NCI-H526 treated with DMSO at 0.1 percent for 48 hours (cell line): ENCODE results near the gene FGFR2.
A peak's percentile ranks its signal among the peaks of the same experiment; 100 is the strongest.

Experiments used
- DNase-seq: peaks from one replicate; lab custom pipeline; 2025; lab: John Stamatoyannopoulos, UW

FGFR2 gene

DNA sequence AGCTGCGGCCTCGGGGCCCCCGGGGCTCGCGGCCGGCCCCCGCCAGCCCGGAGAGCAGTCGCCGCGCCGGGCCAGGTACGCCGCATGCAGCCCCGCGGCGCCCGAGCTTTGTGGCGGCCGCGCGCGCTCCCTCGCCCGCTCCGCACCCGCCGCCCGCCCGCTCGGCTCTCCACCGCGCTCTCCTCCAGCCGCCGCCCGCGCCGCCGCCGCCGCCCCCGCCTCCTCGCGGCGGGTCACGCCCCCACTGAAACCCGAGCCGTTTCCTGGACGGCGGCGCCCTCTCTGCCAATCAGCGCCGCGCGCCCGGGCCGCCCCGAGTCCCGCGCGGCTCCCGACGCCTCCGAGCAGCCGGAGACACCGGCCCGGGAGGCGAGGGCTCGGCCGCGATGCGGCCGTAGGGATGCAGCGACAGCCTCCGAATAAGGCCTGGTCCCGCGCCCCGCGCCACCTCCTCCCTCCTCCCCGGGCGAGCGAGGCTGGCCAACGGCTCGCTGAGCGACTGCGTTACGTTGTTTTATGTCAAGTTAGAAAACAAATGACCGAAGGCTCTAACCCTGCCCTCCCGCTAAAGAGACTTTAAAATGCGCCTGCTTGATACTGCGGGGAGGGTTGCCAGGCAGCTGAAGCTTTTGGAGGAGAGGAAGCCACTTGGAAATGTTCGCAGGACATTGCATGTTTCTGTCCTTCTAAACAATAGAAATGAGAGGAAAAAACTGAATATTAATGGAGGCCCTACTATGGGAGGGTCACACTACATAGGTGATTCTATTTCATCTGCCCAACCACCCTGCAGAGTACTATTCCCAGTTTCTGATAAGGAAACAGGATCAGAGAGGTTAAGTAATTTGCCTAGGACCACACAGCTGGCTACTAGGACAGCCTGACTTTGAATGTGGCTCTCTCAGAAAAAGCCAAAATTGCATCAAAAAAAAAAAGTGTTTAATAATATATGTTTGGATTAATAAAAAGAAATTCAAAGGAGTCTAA, at the start of gene FGFR2:
FGFR2 (minus strand) TSS at position 182 of the 987 bp plus-strand sequence. CDS start 4,627 bp downstream, outside the sequence.
- DNase-seq = peak; percentile 47

DNA sequence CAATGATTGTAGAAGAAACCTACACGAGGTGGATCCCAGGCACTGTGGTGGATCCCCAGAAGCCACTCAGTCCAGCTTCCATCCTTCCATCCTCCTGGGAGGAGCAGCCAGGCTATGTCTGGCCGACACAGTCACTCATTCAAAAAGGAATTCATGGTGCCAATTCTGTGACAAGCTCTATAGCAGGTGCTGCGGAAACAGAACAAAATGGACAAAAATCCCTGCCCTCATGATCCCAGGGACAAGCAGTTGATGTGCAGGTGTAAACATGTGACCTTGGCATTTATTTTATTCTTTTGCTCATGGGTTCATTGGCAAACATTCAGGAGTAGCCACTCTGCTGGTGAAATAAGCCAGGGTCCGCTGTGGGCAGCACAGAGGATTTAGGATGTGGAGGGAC, 49.2 kb upstream of the FGFR2 start:
- DNase-seq = no peak

DNA sequence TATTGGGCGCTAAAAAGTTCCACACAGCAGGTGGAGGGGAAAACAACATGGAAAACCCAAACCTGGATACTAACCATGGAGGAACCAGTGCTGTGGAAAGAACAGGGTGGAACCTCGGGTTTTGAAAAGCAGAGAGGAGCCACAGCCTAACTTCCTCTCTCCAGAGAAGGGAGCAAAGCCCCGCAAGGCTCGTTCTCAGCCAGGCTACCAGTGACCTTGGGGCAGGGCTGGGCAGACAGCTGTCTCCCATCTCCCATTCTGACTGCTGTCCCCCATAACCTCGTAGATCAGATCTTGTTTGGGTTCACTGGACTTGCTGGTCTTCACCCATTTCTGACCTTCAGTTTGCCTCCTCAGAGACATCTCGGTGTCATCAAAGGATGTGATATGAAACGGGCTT, 47.5 kb upstream of the FGFR2 start:
- DNase-seq = no peak

DNA sequence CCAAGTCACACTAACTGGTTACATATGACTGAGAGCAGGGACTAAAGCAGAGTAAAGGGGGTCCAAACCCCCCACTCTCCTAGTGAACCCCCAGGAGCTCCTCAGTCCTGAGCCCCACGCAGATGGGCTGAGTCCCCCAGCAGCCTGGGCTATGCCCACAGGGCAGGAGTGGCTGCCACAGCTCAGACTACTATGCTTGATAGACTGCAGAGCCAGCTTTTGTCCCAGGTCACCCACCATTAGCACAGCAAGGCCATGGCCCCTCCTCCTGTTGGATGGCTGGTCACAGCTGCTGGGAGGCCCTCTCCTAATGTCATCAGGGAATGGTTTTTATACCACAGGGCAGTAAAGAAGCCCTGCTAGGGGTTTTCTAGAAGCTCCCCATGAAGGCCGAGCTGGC, 46.3 kb upstream of the FGFR2 start:
- no peak for DNase-seq

DNA sequence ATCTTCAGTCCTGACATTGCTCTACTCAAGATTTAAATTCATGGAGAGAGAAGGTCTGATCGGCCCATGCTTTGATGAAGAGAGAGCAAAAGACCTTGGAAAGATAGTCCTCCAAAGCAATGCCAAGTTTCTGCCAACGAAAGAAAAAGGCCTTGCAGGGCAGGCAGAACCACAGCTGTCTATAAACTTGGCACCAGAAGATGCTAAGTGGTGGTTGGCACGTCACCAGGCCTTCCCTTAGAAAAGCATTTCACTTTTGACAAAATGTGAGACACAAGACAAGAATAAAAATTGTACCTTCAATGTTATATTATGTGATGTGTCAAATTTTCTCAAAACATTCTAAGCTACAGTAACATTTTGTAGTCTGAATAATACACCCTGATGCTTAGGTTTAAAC, 42.0 kb upstream of the FGFR2 start:
- no peak for DNase-seq

DNA sequence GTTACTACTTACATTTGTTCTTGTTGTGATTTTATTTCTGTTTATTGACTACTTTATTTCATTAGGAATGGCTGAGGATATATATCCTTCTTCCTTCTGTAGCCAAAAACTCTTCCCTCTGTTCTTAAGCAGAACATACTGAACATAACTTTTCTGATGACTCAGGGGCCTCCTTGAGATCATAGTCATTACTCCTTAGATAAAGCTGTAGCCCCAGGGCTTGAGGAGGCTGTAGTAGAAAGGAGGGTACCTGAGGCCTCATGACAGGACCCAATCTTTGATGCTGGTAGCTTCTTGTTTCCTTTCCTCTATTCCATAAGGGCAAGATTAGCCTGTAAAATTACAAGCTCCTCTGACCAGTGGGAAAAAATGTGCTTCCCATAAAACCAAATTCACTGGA, 41.2 kb upstream of the FGFR2 start:
- DNase-seq = no peak

DNA sequence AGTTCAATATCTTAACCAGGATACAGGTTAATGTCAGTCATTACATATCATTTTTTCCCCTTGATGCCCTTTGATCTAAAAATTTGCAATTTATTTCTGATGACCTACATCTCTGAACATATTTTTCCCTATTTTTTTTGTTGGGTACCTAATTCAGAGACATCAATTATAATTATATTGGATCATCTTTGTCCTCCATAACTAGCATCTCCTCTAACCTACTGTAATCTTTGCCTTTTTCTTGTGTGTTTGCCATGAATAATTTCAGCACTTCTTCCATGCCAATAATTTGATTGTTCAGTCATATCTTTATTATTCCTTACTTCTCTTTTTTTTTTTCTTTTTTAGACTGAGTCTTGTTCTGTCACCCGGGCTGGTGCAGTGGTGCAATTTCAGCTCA, 39.2 kb upstream of the FGFR2 start:
- DNase-seq = no peak

DNA sequence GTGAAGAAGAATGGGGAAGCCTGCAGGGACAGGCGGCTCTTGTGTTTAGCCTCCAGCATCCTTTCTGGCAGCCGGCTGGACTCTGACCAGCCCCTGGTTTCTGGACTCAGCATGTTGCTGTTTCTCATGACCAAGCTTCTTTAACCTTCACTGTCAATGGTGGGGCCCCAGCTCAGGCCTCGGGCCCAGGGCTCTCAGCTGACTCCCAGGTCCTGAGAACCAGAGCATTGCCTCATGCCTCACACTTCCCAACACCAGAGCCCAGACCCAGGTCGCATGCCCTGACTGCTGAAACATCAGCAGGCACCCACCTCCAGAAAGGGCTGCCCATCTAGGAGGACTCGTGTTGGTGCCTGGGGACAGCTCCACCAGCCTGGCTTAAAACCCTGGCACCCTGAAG, 34.8 kb upstream of the FGFR2 start:
- DNase-seq = no peak

DNA sequence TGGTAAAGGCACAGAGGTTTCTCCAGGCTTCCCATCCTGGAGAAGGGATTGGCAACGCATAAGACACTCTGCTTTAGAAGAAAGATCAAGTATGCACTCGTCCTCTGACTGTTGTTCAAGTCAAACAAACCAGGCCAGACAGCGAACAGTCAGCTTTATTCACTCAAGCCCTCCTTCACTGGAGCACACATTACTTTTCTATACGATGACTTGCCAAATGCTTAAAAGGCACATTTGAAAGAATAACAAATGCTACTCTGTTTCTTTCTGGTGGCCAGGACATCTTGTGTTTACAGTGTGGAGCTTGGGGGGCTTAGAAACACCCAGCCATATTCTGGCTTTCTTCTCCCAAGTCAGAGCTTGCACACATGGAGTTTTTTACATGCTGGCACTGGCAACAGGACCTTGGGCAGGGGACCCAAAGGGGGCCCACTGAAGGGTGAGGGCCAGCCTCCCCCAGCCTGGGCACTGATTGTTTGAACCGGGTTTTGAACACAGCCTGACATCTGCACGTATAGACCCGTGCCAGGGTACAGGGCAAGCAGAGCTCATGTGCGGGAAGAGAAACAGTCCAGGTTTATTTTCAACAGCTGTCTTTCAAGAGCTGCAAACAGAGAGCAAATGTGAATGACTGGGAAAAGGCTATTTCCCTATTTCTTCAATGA, 33.3 kb upstream of the FGFR2 start:
- no peak for DNase-seq

DNA sequence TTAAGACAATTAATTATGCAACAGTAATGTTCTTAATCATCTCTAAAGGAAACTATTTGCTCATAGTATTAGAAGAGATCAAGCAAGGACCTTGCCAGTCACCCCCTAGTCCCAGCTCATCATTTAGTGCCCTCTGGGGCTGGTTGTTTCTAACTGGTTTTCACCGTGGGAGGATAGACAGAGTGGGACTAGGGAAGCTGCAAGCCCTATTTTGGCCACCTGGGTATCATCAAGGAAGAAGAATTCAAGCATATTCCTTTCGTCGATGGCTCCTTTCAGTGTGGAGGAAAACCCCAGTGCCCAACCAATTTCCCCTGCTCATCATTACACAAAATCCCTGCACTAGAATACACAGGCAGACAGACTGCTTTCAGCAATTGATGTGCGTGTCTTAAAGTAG, 30.6 kb upstream of the FGFR2 start:
- DNase-seq = no peak

DNA sequence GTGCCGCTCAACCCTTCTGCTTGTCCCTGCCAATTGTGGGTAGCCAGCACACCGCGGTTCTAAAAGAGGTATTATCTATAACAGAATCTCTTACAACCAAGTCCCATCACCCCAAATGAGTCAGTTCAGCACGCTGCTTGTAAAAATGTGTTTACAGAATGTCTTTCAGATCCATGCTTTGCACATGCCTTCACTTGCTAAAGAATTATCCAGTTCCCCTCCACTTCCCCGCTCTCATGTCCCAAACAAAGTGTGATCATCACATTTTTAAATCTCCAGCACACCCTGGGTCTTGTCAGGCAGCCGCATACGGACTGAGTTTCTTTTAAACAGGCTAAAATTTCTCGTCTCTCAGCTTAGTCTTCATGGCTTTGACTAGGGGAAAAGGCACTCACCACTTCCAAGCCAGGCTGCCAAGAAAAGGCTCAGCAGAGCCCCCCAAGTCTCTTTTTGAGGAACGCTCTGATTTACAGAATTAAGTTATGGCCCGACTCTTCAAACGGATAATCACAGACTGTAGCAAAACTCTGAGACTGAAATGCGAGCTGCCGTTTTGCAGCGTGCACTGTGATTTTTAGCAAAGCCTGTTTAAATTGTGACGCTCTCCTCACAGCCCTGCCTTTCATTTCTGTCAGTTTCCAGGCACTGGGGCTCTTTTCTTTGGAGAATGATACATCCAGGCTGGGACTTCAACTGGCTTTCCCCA, 29.8 kb upstream of the FGFR2 start:
- no peak for DNase-seq

DNA sequence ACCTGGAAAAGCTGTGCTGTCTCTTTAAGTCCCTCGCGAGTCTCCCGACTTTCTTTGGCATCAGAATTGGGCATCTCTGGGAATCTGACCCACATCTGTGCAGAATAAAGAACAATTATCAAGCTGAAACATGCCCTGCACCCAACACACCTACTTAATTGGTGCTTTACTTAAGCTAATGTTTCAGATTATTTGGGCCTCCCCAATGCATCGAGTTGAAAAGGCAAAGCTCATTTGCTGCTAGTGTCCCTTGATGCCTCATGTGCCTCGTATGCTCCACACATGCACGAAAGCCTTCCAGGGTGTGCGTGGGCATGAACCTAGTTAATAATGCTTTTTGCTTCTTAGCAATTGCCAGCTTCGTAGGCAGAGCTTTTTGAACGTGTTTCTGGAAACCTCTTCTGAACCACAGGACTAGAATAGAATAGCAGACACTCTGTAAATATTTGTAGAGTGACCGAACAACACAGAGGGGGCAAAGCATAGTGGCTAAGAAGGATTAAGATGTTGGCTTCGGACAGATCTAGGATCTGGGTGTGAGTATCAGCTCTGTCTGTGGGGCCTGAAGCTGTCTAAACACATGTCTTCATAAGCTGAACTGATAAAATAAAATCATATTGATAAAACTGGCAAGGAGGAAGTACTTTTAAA, 26.7 kb upstream of the FGFR2 start:
- no peak for DNase-seq

DNA sequence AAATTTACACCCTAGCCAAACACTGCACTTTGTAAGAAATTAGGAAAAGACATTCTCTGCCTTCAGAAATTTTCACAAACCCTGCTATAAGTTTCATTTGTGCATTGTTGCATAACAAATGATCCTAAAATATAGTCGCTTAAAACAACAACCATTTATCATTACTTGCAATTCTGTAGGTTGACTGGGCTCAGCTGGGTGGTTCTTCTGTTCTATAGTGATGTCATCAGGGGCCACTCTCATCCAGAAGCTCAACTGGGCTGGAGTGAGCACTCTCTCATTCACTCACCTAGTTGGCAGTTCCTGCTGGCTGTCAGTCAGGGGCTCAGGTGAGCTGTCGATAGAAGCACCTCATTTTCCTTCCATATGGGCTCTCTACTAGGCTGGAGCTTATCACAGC, 20.7 kb upstream of the FGFR2 start:
- DNase-seq = no peak

DNA sequence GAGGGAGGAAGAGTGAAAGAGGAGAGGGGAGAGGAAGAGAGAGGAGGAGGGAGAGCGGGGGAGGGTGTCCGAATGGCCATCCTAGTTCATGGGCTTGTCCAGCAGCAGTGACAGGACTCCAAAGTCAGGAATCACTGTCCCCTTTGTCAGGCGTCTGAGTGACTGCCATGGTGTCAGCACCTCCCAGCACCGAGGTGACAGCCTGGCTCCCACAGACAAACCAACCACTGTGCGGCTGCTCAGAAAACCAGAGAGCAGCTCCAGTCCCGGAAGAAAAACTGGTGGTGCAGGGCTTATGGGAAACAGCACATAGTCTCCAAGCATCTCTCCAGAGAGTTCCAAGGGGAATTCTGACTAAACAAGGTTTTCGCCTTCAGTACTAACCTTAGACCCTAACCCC, 18.9 kb upstream of the FGFR2 start:
- no peak for DNase-seq

DNA sequence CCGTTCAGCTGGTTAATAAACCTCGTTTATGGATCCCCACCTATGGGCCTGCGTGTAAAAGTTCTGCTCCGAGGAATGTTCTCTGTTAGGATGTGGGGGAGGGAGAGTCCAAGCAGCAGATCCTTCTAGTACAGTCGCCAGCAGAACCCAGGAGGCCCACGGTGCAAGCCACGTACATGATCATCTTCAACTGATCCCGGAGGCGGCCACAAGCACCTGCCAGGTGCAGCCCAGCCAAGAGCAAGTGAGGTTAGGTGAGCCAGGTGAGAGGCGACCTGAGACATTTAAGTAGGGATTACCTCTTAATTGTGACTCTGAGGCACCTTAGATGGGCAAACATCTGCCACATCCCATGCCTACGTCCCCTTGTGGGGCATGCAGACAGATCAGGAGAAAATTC, 18.0 kb upstream of the FGFR2 start:
- DNase-seq = no peak

DNA sequence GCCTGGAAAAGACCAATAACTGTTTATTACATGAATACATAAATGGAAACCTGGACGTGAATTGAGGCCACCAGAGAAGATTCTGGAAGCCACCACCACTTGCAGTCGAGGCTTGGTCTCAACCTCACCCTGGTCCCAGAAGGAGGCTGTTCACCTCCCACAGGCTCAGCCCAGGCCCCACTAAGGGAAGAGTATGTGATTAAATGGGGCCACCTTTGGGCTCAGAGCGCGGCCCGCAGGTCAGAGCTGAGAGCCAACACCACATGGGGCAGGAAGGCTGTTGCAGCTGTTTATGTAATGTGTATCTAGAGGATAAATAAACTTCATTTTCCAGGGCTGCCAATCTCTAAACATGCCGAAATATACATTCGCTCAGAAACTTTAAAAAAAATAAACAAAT, 17.6 kb upstream of the FGFR2 start:
- DNase-seq = no peak

DNA sequence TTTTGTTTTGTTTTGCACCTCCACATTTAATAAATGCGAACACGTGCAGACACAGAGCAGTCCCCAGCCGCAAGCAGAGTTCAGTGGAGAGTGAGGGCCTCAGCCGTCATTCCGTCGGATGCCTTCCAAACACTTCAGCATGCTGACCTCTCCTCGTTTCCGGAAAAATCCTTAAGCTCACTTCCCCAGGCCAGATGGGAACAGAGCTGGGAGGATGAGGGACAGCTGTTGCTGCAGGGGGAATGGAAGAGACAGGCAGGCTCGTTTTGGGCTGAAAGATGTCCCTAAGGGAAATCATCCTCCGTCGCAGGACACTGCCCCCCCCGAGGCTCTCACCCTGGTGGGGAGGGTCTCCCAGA, 17.2 kb upstream of the FGFR2 start:
- DNase-seq = no peak

DNA sequence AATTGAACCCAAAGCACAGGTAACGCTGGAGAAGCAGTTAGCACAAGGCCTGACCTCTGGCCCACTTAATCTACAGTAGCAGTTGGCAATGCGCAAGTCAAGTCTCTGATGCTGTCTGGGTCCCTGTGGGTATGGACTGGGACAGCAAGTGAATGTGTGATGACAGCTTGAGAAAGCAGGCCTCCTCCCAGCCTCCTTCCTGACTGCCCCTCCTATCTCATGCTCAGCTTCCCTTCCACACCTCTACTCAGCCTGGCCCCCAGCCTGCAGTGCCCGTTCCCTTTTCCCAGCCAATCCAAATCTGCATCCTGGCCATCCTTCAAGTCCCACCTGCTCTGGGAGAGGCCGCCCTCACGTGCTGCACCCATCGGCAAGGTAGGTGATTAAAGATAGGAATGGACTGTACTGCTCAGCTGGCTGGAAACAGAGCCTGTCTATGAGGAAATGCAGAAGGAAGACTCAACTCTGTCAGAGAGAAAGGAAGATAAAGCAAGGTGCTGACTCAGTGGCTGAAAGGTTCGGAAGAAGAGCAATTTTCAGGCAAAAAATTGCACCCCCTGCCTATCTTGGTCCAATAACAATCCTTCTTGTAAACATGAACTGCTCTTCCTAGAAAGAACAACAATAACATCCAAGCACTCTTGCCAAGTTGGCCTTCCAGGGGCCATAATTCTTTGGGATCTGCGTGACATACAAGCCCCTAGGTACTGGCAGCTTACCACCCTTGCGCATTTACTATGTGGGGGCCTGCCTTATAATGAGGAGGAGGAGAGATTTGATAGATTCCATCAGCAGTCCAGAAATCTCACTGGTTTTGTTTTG, 16.6 kb upstream of the FGFR2 start:
- DNase-seq = no peak

DNA sequence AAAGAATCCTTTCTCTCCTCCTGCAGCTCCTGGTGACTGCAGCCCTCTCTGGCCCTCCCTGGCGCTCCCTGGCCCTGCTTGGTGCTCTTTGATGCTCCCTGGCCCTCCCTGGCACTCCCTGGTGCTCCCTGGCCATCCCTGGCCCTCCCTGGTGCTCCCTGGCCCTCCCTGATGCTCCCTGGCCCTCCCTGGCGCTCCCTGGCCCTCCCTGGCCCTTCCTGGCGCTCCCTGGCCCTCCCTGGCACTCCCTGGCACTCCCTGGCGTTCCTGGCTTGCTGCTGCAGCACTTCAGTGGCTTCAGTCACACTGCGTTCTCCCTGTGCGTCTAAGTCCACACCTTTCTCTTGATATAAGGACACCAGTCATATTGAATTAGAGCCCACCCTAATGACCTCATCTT, 15.2 kb upstream of the FGFR2 start:
- no peak for DNase-seq

DNA sequence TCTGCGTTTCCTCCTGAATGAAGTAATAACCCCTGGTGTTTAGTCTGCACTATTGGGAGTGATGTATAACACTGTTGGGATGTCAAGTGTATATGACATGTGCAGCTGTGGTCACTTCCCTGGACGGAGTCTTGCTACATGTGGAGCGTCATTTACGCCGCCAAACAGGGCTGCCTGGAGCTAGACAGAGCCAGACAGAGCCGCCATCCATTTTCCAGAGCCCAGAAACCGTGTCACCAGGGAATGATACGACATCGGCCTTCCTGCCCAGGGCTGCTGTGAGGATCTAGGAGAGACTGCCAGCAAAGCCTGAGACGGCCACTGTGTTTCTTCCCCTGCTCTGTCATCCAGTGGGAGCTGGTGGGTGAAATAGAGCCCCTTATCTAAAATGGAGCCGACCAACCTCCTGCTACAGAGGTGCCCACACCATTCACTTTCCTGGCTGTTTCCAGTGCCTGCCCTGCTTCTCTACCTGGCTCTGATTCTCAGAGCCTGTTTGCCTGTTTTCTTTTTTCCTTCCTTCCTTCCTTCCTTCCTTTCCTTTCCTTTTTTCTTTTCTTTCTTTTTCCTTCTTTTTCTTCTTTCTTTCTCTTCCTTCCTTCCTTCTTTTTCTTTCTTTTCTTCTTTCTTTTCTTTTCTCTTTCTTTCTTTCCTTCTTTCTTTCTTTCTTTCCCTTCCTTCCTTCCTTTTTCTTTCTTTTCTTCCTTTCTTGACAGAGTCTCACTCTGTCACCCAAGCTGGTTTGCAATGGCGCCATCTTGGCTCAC, 13.3 kb upstream of the FGFR2 start:
- DNase-seq = no peak
